ENCODE data around the gene COTL1.

DNA sequence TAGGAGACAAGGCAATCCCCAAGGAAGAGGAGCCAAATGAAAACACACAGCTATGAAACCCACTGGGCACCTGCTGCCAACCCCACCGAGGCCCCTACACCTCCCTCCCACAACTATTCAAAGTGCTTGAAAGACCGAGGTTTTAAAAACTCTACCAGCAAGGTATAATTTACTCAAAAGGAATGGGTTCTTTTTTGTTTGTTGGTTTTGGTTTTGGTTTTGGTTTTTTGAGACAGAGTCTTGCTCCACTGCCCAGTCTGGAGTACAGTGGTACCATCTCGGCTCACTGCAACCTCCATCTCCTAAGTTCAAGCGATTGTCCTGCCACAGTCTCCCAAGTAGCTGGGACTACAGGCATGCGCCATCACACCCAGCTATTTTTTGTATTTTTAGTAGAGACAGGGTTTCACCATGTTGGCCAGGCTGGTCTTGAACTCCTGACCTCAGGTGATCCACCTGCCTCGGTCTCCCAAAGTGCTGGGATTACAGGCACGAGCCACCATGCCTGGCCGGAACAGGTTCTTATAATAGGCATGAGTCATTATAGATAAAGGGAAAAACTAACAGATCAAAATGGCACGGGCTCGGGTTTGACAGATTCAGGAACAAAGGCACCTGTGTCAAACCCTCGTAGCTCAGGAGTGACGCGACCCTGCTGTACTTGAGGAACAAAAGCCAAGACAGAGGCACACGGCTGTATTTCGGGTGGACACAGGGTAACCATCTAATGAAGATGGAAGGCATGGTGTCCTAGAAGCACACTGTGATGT is 40.7 kb downstream of the COTL1 start:
- no peak for TF ChIP-seq POLR2A (IDR thresholded peaks at IDR 0.05)
- TF ChIP-seq, protein P1, sequence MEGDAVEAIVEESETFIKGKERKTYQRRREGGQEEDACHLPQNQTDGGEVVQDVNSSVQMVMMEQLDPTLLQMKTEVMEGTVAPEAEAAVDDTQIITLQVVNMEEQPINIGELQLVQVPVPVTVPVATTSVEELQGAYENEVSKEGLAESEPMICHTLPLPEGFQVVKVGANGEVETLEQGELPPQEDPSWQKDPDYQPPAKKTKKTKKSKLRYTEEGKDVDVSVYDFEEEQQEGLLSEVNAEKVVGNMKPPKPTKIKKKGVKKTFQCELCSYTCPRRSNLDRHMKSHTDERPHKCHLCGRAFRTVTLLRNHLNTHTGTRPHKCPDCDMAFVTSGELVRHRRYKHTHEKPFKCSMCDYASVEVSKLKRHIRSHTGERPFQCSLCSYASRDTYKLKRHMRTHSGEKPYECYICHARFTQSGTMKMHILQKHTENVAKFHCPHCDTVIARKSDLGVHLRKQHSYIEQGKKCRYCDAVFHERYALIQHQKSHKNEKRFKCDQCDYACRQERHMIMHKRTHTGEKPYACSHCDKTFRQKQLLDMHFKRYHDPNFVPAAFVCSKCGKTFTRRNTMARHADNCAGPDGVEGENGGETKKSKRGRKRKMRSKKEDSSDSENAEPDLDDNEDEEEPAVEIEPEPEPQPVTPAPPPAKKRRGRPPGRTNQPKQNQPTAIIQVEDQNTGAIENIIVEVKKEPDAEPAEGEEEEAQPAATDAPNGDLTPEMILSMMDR (IDR thresholded peaks at IDR 0.05) = no peak

Data from adrenal gland (tissue), 5 donors.